SK-N-SH (cell line): ENCODE results near the gene OGA. TPM values are rescaled to one million over a fixed set of nuclear protein-coding genes. Genes with fewer than 3 reads are reported as not detected.
A peak's percentile ranks its signal among the peaks of the same experiment; 100 is the strongest.

Source experiments
- CTCF ChIA-PET: fragments of 300-600, 350-600 bp; formaldehyde crosslinking; extraction: SDS; loops from one replicate; lab custom pipeline; 2021; lab: Yijun Ruan, JAX
- POLR2A ChIA-PET: fragments of 350-600 bp; sonication (Branson Sonifier 250); formaldehyde crosslinking; extraction: SDS; loops from one replicate; lab custom pipeline; 2020; ENCODE audit warnings: antibody characterized with exemption, inconsistent platforms; lab: Yijun Ruan, JAX
- DNase-seq: peaks from one replicate; pipeline ENCODE4 v3.0.0; 2012
- H2AFZ ChIP-seq: fragments of 200-600 bp; sonication (generic); 2 replicates; pipeline ENCODE4 v1.8.1; 2016; ENCODE audit warnings: antibody characterized with exemption, mild to moderate bottlenecking, low read depth
- H3F3A ChIP-seq: fragments of 200-600 bp; sonication (generic); replicated peaks from 2 replicates; pipeline ENCODE3; 2016; ENCODE audit warnings: antibody characterized with exemption, mild to moderate bottlenecking; ENCODE audit not compliant: insufficient read depth
- H3K27ac ChIP-seq, 2 experiments: fragments of 200-500 bp in 1 of 2; fragments of 200-600 bp in 1 of 2; sonication (Bioruptor generic) in 1 of 2; sonication (generic), shearing (Covaris generic) in 1 of 2; 2 replicates each; pipeline versions ENCODE4 v1.5.1 to v1.6.1; 2014 to 2016; ENCODE audit warnings: low read depth in 2 of 2, inconsistent platforms in 1 of 2, low read length in 1 of 2, mild to moderate bottlenecking in 1 of 2, mixed read lengths in 1 of 2
- H3K27me3 ChIP-seq: fragments of 200-600 bp; sonication (generic), shearing (Covaris generic); 2 replicates; pipeline ENCODE4 v1.6.1; 2016; ENCODE audit warnings: mixed run types; ENCODE audit not compliant: insufficient read depth
- H3K36me3 ChIP-seq, 2 experiments: fragments of 200-500 bp in 1 of 2; fragments of 200-600 bp in 1 of 2; sonication (Bioruptor generic) in 1 of 2; sonication (generic) in 1 of 2; replicated peaks in 1 of 2; 2 replicates each; pipeline versions ENCODE3 to v1.5.1; 2014 to 2016; ENCODE audit warnings: low read length in 1 of 2, mild to moderate bottlenecking in 1 of 2; ENCODE audit not compliant: insufficient read depth in 2 of 2, control insufficient read depth in 1 of 2
- H3K4me1 ChIP-seq, 2 experiments: fragments of 200-500 bp in 1 of 2; fragments of 200-600 bp in 1 of 2; sonication (Bioruptor generic) in 1 of 2; sonication (generic), shearing (Covaris generic) in 1 of 2; 2 replicates each; pipeline versions ENCODE4 v1.5.1 to v1.6.1; 2014 to 2016; ENCODE audit warnings: low read depth in 1 of 2, low read length in 1 of 2, mixed run types in 1 of 2; ENCODE audit not compliant: insufficient read depth in 2 of 2, control insufficient read depth in 1 of 2
- H3K4me2 ChIP-seq: fragments of 200-600 bp; sonication (generic), shearing (Covaris generic); 2 replicates; pipeline ENCODE4 v1.6.1; 2017; ENCODE audit warnings: mixed run types
- H3K4me3 ChIP-seq, 2 experiments: fragments of 200-500 bp in 1 of 2; fragments of 200-600 bp in 1 of 2; sonication (Bioruptor generic) in 1 of 2; sonication (generic), shearing (Covaris generic) in 1 of 2; 2 replicates each; pipeline versions ENCODE4 v1.5.1 to v1.8.1; 2014 to 2016; ENCODE audit warnings: low read depth in 2 of 2, inconsistent platforms in 1 of 2, low read length in 1 of 2, mild to moderate bottlenecking in 1 of 2, mixed read lengths in 1 of 2, moderate library complexity in 1 of 2
- H3K79me2 ChIP-seq: fragments of 200-600 bp; sonication (generic); 2 replicates; pipeline ENCODE4 v1.8.1; 2017; ENCODE audit warnings: mild to moderate bottlenecking; ENCODE audit not compliant: insufficient read depth
- H3K9ac ChIP-seq: fragments of 200-600 bp; sonication (generic); 2 replicates; pipeline ENCODE4 v1.6.1; 2017; ENCODE audit warnings: mixed run types
- H3K9me2 ChIP-seq: fragments of 200-600 bp; sonication (generic); 2 replicates; pipeline ENCODE4 v1.6.1; 2017; ENCODE audit warnings: mixed run types
- H3K9me3 ChIP-seq: fragments of 200-600 bp; sonication (generic); 2 replicates; pipeline ENCODE4 v1.6.1; 2017; ENCODE audit warnings: mixed run types, mild to moderate bottlenecking, moderate library complexity
- H4K20me1 ChIP-seq: fragments of 200-600 bp; sonication (generic); 2 replicates; pipeline ENCODE4 v1.6.1; 2017; ENCODE audit warnings: mild to moderate bottlenecking, mixed run types; ENCODE audit not compliant: insufficient read depth
- EZH2phosphoT487 ChIP-seq: fragments of 200-600 bp; sonication (generic); IDR thresholded peaks from 2 replicates; pipeline ENCODE4 v1.6.1; 2017; ENCODE audit warnings: low read depth, mixed run types, mild to moderate bottlenecking, antibody characterized with exemption, moderate library complexity, borderline replicate concordance
- FOSL2 ChIP-seq: IDR thresholded peaks from 2 replicates; pipeline ENCODE4 v1.4.0; 2012; ENCODE audit warnings: low read depth, mild to moderate bottlenecking, moderate library complexity, borderline replicate concordance
- GATA2 ChIP-seq: sonication (generic); formaldehyde crosslinking; IDR thresholded peaks from 2 replicates; pipeline ENCODE4 v1.5.0; 2020; ENCODE audit warnings: mild to moderate bottlenecking, missing genetic modification reagents
- MEF2A ChIP-seq: IDR thresholded peaks from 2 replicates; pipeline ENCODE4 v1.4.0; 2012; ENCODE audit warnings: low read depth, borderline replicate concordance
- NRF1 ChIP-seq: IDR thresholded peaks from 2 replicates; pipeline ENCODE4 v1.6.1; 2012; ENCODE audit warnings: low read depth, mild to moderate bottlenecking, low read length
- POLR2AphosphoS5 ChIP-seq: IDR thresholded peaks from 2 replicates; pipeline ENCODE4 v1.6.1; 2012; ENCODE audit warnings: low read depth, low read length
- RAD21 ChIP-seq: IDR thresholded peaks from 2 replicates; pipeline ENCODE4 v1.6.1; 2012; ENCODE audit warnings: mild to moderate bottlenecking, low read length
- SMC3 ChIP-seq: IDR thresholded peaks from 2 replicates; pipeline ENCODE4 v1.6.1; 2012; ENCODE audit warnings: low read depth, low read length, improper control_type of control experiment
- TEAD4 ChIP-seq: IDR thresholded peaks from 2 replicates; pipeline ENCODE4 v1.4.0; 2012; ENCODE audit warnings: mild to moderate bottlenecking, borderline replicate concordance; ENCODE audit not compliant: insufficient read depth
- WGBS: methylation state at CpG from one replicate; pipeline ENCODE4 v1.1.6; 2017; ENCODE audit warnings: low lambda C conversion rate; 5-methylcytosine and 5-hydroxymethylcytosine counted together
- polyA plus RNA-seq, 3 experiments: library from polyadenylated mRNA; depleted of rRNA; stranded (reverse); fragments of >200 nt; gene quantifications; 2 replicates each; pipeline ENCODE4 v1.2.3, GENCODE V29; 2012
- TF ChIP-seq, protein P1 (sequence below): IDR thresholded peaks from 2 replicates; pipeline ENCODE4 v1.4.0; 2012; ENCODE audit warnings: low read depth, borderline replicate concordance
- TF ChIP-seq, protein P2 (sequence below): fragments of 150-350 bp; IDR thresholded peaks from 2 replicates; pipeline ENCODE4 v1.6.1; 2016; ENCODE audit warnings: mild to moderate bottlenecking, low read depth, low read length
- TF ChIP-seq, protein P3 (sequence below): fragments of 200-600 bp; sonication (generic); IDR thresholded peaks from 2 replicates; pipeline ENCODE4 v1.6.1; 2017; ENCODE audit warnings: antibody characterized with exemption, mild to moderate bottlenecking, moderate library complexity

The OGA gene
- polyA plus RNA-seq, 1 of the 3 experiments (the other 2 are of a cell fraction): 24.8 TPM

DNA sequence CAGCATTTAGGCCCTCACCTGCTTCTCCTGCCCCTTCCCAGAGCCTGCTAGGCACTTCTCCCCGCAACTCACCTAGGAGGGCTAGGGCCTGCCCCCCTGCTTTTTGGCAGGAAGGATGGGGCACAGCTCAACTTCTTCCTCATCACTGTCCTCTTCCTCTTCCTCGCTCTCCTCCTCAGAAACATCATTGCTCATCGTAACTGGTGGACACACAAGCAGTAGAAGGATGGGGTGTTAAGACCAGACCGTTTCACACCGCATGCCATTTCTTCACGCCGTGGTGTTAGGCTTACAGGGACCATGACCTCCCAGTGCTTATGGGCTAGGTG, 36.6 kb downstream of the OGA start:
- Histone ChIP-seq H3K27ac (no peak overlapping the region), H3K79me2 (peaks cover 8% of the 10 kb centered on the region), H2AFZ (no peak overlapping the region), H3K4me1 (peaks cover 8 to 23% of the 10 kb centered on the region in 2 experiments; a peak in 3 of 4 replicates), H3K27me3 (no peaks in the 10 kb centered on the region), H3K9me2 (no peaks in the 10 kb centered on the region), H3F3A (peaks cover 35% of the 10 kb centered on the region), H3K36me3 (peaks cover 26 to 27% of the 10 kb centered on the region in 2 experiments), H3K4me2 (peak overlapping the region; percentile 91), H3K9me3 (no peaks in the 10 kb centered on the region), H3K4me3 (no peak overlapping the region; a peak in 1 of 4 replicates), H3K9ac (no peak overlapping the region), H4K20me1 (peaks cover 25% of the 10 kb centered on the region; the same call in 1 of the 2 replicates)
- peak; percentile 10 for DNase-seq
- POLR2A ChIA-PET: interaction anchor here (0.8 to 1.7 kb wide), 3 partner anchors 88 to 179 kb away, joined by 3 to 10 read pairs (median 3); no protein-coding TSS in a partner anchor
- CTCF ChIA-PET: interaction anchor here (0.5 to 11.7 kb wide), 58 partner anchors 8 to 620 kb away, joined by 3 to 297 read pairs (median 4); partner anchors contain the start of genes DPCD and POLL
- WGBS: 87% methylated on average over 7 of the region's 7 CpGs
- TF ChIP-seq NRF1 (no peak), GATA2 (CRISPR knock-in tag) (no peak), MEF2A (no peak), EZH2phosphoT487 (no peak), TEAD4 (no peak), POLR2AphosphoS5 (no peak)
- TF ChIP-seq, protein P1, sequence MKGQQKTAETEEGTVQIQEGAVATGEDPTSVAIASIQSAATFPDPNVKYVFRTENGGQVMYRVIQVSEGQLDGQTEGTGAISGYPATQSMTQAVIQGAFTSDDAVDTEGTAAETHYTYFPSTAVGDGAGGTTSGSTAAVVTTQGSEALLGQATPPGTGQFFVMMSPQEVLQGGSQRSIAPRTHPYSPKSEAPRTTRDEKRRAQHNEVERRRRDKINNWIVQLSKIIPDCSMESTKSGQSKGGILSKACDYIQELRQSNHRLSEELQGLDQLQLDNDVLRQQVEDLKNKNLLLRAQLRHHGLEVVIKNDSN: no peak
- TF ChIP-seq, protein P2, sequence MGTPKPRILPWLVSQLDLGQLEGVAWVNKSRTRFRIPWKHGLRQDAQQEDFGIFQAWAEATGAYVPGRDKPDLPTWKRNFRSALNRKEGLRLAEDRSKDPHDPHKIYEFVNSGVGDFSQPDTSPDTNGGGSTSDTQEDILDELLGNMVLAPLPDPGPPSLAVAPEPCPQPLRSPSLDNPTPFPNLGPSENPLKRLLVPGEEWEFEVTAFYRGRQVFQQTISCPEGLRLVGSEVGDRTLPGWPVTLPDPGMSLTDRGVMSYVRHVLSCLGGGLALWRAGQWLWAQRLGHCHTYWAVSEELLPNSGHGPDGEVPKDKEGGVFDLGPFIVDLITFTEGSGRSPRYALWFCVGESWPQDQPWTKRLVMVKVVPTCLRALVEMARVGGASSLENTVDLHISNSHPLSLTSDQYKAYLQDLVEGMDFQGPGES: no peak

DNA sequence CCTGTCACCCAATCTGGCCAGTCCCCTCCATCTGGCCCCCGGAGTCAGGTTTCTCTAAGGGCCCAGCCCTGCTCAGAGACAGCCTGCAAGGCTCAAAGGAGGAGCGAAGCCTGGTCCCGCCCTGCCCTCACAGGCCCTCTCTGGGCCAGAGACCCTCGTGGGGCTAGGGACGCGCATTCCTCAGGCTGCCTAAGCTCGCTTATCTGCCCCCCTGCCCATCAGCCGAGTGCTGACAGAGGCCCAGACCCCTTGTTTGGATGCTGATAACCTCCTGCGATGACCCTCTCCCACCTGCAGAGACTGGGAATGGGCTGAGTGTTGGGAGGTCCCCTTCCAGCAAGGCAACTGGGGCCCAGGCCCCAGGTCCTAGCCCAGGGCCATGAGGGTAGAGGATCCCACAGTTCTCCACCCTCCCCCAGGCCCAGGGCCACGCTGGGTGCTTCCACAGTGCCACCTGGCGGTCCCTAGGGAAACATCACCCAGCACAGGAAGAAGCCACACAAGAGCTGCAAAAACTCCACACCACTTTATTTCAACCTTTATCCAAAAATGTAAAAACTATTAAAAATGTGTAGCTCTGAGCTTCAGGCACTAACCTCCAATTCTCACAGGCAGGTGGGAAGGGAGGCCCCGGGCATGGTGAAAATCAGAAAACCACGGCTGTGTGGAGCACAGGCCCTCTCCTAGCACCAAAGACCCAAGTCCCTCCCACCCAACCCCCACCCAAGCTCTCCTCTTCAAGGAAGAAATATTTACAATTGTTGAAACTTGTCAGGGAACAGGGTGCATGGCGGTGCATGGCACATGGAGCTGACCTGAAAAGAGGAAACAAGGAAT, 37.2 kb downstream of the OGA start:
- Histone ChIP-seq H3K36me3 (peaks cover 20 to 22% of the 10 kb centered on the region in 2 experiments), H3K9me3 (no peaks in the 10 kb centered on the region), H3K27me3 (no peaks in the 10 kb centered on the region), H3K4me1 (peaks cover 8 to 23% of the 10 kb centered on the region in 2 experiments; a peak in 3 of 4 replicates), H3K4me3 (peak overlapping the region in 1 of 2 experiments; percentile 38; a peak in 1 of 4 replicates), H3K27ac (no peak overlapping the region; a peak in 1 of 4 replicates), H3F3A (peaks cover 30% of the 10 kb centered on the region), H3K9me2 (no peaks in the 10 kb centered on the region), H4K20me1 (peaks cover 21% of the 10 kb centered on the region; the same call in 1 of the 2 replicates), H3K9ac (no peak overlapping the region), H3K79me2 (peaks cover 7% of the 10 kb centered on the region), H2AFZ (no peak overlapping the region), H3K4me2 (no peak overlapping the region; the same call in 1 of the 2 replicates)
- TF ChIP-seq, protein P3, sequence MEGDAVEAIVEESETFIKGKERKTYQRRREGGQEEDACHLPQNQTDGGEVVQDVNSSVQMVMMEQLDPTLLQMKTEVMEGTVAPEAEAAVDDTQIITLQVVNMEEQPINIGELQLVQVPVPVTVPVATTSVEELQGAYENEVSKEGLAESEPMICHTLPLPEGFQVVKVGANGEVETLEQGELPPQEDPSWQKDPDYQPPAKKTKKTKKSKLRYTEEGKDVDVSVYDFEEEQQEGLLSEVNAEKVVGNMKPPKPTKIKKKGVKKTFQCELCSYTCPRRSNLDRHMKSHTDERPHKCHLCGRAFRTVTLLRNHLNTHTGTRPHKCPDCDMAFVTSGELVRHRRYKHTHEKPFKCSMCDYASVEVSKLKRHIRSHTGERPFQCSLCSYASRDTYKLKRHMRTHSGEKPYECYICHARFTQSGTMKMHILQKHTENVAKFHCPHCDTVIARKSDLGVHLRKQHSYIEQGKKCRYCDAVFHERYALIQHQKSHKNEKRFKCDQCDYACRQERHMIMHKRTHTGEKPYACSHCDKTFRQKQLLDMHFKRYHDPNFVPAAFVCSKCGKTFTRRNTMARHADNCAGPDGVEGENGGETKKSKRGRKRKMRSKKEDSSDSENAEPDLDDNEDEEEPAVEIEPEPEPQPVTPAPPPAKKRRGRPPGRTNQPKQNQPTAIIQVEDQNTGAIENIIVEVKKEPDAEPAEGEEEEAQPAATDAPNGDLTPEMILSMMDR: peak; percentile 92
- TF ChIP-seq SMC3 (peak; percentile 94), FOSL2 (no peak), RAD21 (peak; percentile 88)
- POLR2A ChIA-PET: interaction anchor here (0.8 to 1.7 kb wide), 3 partner anchors 88 to 178 kb away, joined by 3 to 10 read pairs (median 3); no protein-coding TSS in a partner anchor
- CTCF ChIA-PET: interaction anchor here (0.5 to 11.7 kb wide), 60 partner anchors 9 to 619 kb away, joined by 3 to 297 read pairs (median 4); partner anchors contain the start of genes DPCD and POLL
- WGBS: 47% methylated on average over 7 of the region's 14 CpGs
- peak; percentile 94 for DNase-seq
